ENCODE measurements around the gene POLN.

Gene POLN

GRCh38 chr4:2250357-2251072 is 8.6 kb upstream of the POLN start:
- Histone ChIP-seq H3K4me3 (ENCODE audit: control insufficient read depth in 1 of 7, extremely low read depth in 1 of 7, insufficient read depth in 4 of 7, low read depth in 2 of 7, low read length in 6 of 7) (no peak overlapping the region), H3K27me3 (replicated peaks in 2 of 5; ENCODE audit: control insufficient read depth in 4 of 5, insufficient read depth in 5 of 5, low read length in 4 of 5) (no peaks in the 10 kb centered on the region), H3K27ac (ENCODE audit: insufficient read depth in 1 of 2, low read depth in 1 of 2, low read length in 2 of 2, poor library complexity in 1 of 2, severe bottlenecking in 2 of 2) (no peak overlapping the region), H3K9me3 (ENCODE audit: control extremely low read depth in 1 of 5, control insufficient read depth in 4 of 5, insufficient read depth in 2 of 5, low read depth in 1 of 5, low read length in 4 of 5) (no peaks in the 10 kb centered on the region), H3K4me1 (ENCODE audit: control extremely low read depth in 1 of 4, control insufficient read depth in 4 of 4, insufficient read depth in 4 of 4, low read length in 3 of 4) (peaks cover 0 to 7% (median 5%) of the 10 kb centered on the region in 4 experiments), H3K36me3 (ENCODE audit: control insufficient read depth in 4 of 4, insufficient read depth in 4 of 4, low read length in 3 of 4) (peaks cover 5 to 82% (median 34%) of the 10 kb centered on the region in 4 experiments)
- no peak for DNase-seq
- 93% methylated on average over 21 of the region's 30 CpGs for WGBS (ENCODE audit: insufficient coverage)
- POLR2A ChIA-PET: interaction anchor here (1.4 kb wide), 1 partner anchor 8 kb away, joined by 4 read pairs; the partner anchor contains the start of genes HAUS3 and POLN
- CTCF ChIA-PET: interaction anchor here (1.1 kb wide), 1 partner anchor 104 kb away, joined by 3 read pairs; no protein-coding TSS in a partner anchor

GRCh38 chr4:2249526-2250356 is 7.8 kb upstream of the POLN start:
- DNase-seq: no peak
- POLR2A ChIA-PET: interaction anchor here (0.6 to 1.4 kb wide), 3 partner anchors 8 to 146 kb away, joined by 3 to 4 read pairs (median 4); partner anchors contain the start of genes HAUS3, MXD4 and POLN

GRCh38 chr4:2248821-2249261 is 6.9 kb upstream of the POLN start:
- CTCF ChIA-PET: interaction anchor here (1.0 kb wide), 2 partner anchors 12 kb away, joined by 3 to 4 read pairs; no protein-coding TSS in a partner anchor

More at GRCh38 chr4:2249526-2250356, 7.8 kb upstream of the POLN start:
- Histone ChIP-seq H3K4me3 (ENCODE audit: control insufficient read depth in 1 of 7, extremely low read depth in 1 of 7, insufficient read depth in 4 of 7, low read depth in 2 of 7, low read length in 6 of 7) (no peak overlapping the region), H3K27ac (ENCODE audit: insufficient read depth in 1 of 2, low read depth in 1 of 2, low read length in 2 of 2, poor library complexity in 1 of 2, severe bottlenecking in 2 of 2) (no peak overlapping the region), H3K4me1 (ENCODE audit: control extremely low read depth in 1 of 4, control insufficient read depth in 4 of 4, insufficient read depth in 4 of 4, low read length in 3 of 4) (peaks cover 0 to 14% (median 10%) of the 10 kb centered on the region in 4 experiments), H3K36me3 (ENCODE audit: control insufficient read depth in 4 of 4, insufficient read depth in 4 of 4, low read length in 3 of 4) (peaks cover 3 to 75% (median 30%) of the 10 kb centered on the region in 4 experiments), H3K27me3 (replicated peaks in 2 of 5; ENCODE audit: control insufficient read depth in 4 of 5, insufficient read depth in 5 of 5, low read length in 4 of 5) (no peaks in the 10 kb centered on the region), H3K9me3 (ENCODE audit: control extremely low read depth in 1 of 5, control insufficient read depth in 4 of 5, insufficient read depth in 2 of 5, low read depth in 1 of 5, low read length in 4 of 5) (no peaks in the 10 kb centered on the region)
- WGBS (ENCODE audit: insufficient coverage): 97% methylated on average over 18 of the region's 26 CpGs
- CTCF ChIA-PET: interaction anchor here (1.0 kb wide), 1 partner anchor 11 kb away, joined by 4 read pairs; no protein-coding TSS in a partner anchor

GRCh38 chr4:2248044-2248780 is 6.3 kb upstream of the POLN start:
- ChIA-PET POLR2A (interaction anchor here (0.5 to 2.0 kb wide), 4 partner anchors 11 to 323 kb away, joined by 4 to 9 read pairs (median 5); partner anchors contain the start of gene MXD4), CTCF (interaction anchor here (1.0 kb wide), 1 partner anchor 12 kb away, joined by 3 read pairs; no protein-coding TSS in a partner anchor)
- no peak overlapping the region for H3K4me3 ChIP-seq (ENCODE audit: control insufficient read depth in 1 of 7, extremely low read depth in 1 of 7, insufficient read depth in 4 of 7, low read depth in 2 of 7, low read length in 6 of 7)

More at GRCh38 chr4:2248821-2249261, 6.9 kb upstream of the POLN start:
- DNase-seq: no peak
- POLR2A ChIA-PET: interaction anchor here (1.2 kb wide), 1 partner anchor 106 kb away, joined by 5 read pairs; no protein-coding TSS in a partner anchor
- Histone ChIP-seq H3K36me3 (ENCODE audit: control insufficient read depth in 4 of 4, insufficient read depth in 4 of 4, low read length in 3 of 4) (peaks cover 0 to 66% (median 26%) of the 10 kb centered on the region in 4 experiments), H3K4me1 (ENCODE audit: control extremely low read depth in 1 of 4, control insufficient read depth in 4 of 4, insufficient read depth in 4 of 4, low read length in 3 of 4) (peaks cover 5 to 23% (median 18%) of the 10 kb centered on the region in 4 experiments), H3K4me3 (ENCODE audit: control insufficient read depth in 1 of 7, extremely low read depth in 1 of 7, insufficient read depth in 4 of 7, low read depth in 2 of 7, low read length in 6 of 7) (no peak overlapping the region), H3K27me3 (replicated peaks in 2 of 5; ENCODE audit: control insufficient read depth in 4 of 5, insufficient read depth in 5 of 5, low read length in 4 of 5) (no peaks in the 10 kb centered on the region), H3K9me3 (ENCODE audit: control extremely low read depth in 1 of 5, control insufficient read depth in 4 of 5, insufficient read depth in 2 of 5, low read depth in 1 of 5, low read length in 4 of 5) (no peaks in the 10 kb centered on the region), H3K27ac (ENCODE audit: insufficient read depth in 1 of 2, low read depth in 1 of 2, low read length in 2 of 2, poor library complexity in 1 of 2, severe bottlenecking in 2 of 2) (no peak overlapping the region)
- WGBS (ENCODE audit: insufficient coverage): 87% methylated on average over 10 of the region's 10 CpGs

GRCh38 chr4:2247128-2248043 is 5.5 kb upstream of the POLN start:
- Histone ChIP-seq H3K27me3 (replicated peaks in 2 of 5; ENCODE audit: control insufficient read depth in 4 of 5, insufficient read depth in 5 of 5, low read length in 4 of 5) (no peaks in the 10 kb centered on the region), H3K4me3 (ENCODE audit: control insufficient read depth in 1 of 7, extremely low read depth in 1 of 7, insufficient read depth in 4 of 7, low read depth in 2 of 7, low read length in 6 of 7) (no peak overlapping the region), H3K36me3 (ENCODE audit: control insufficient read depth in 4 of 4, insufficient read depth in 4 of 4, low read length in 3 of 4) (peaks cover 0 to 52% (median 22%) of the 10 kb centered on the region in 4 experiments), H3K9me3 (ENCODE audit: control extremely low read depth in 1 of 5, control insufficient read depth in 4 of 5, insufficient read depth in 2 of 5, low read depth in 1 of 5, low read length in 4 of 5) (no peaks in the 10 kb centered on the region), H3K4me1 (ENCODE audit: control extremely low read depth in 1 of 4, control insufficient read depth in 4 of 4, insufficient read depth in 4 of 4, low read length in 3 of 4) (peaks cover 5 to 30% (median 23%) of the 10 kb centered on the region in 4 experiments), H3K27ac (ENCODE audit: insufficient read depth in 1 of 2, low read depth in 1 of 2, low read length in 2 of 2, poor library complexity in 1 of 2, severe bottlenecking in 2 of 2) (no peak overlapping the region)
- 93% methylated on average over 34 of the region's 42 CpGs for WGBS (ENCODE audit: insufficient coverage)
- CTCF ChIA-PET: interaction anchor here (0.7 to 1.0 kb wide), 2 partner anchors 13 to 107 kb away, joined by 3 read pairs; no protein-coding TSS in a partner anchor
- POLR2A ChIA-PET: interaction anchor here (0.6 to 2.0 kb wide), 4 partner anchors 12 to 107 kb away, joined by 3 to 9 read pairs (median 4); partner anchors contain the start of gene MXD4
- no peak for DNase-seq

More at GRCh38 chr4:2248044-2248780, 6.3 kb upstream of the POLN start:
- WGBS (ENCODE audit: insufficient coverage): 97% methylated on average over 15 of the region's 21 CpGs
- Histone ChIP-seq H3K4me1 (ENCODE audit: control extremely low read depth in 1 of 4, control insufficient read depth in 4 of 4, insufficient read depth in 4 of 4, low read length in 3 of 4) (peaks cover 5 to 28% (median 23%) of the 10 kb centered on the region in 4 experiments), H3K36me3 (ENCODE audit: control insufficient read depth in 4 of 4, insufficient read depth in 4 of 4, low read length in 3 of 4) (peaks cover 0 to 60% (median 24%) of the 10 kb centered on the region in 4 experiments), H3K27ac (ENCODE audit: insufficient read depth in 1 of 2, low read depth in 1 of 2, low read length in 2 of 2, poor library complexity in 1 of 2, severe bottlenecking in 2 of 2) (no peak overlapping the region), H3K27me3 (replicated peaks in 2 of 5; ENCODE audit: control insufficient read depth in 4 of 5, insufficient read depth in 5 of 5, low read length in 4 of 5) (no peaks in the 10 kb centered on the region), H3K9me3 (ENCODE audit: control extremely low read depth in 1 of 5, control insufficient read depth in 4 of 5, insufficient read depth in 2 of 5, low read depth in 1 of 5, low read length in 4 of 5) (no peaks in the 10 kb centered on the region)
- DNase-seq: no peak

All from common myeloid progenitor, CD34-positive (primary cell).